Measurements from ENCODE around the gene SUSD1.
"Not testable (repeated sequence)": the region's sequence is repeated elsewhere in the genome, so short reads cannot be mapped to it uniquely, and the experiment has no call there.

SUSD1 gene

GRCh38 chr9:112174222-112174964 lies 704 bp downstream of the SUSD1 start:
- in situ Hi-C loops (cut with MboI; ENCODE audit: low sequenced_read_pairs) = no loop called here

- in situ Hi-C loops (cut with MboI; ENCODE audit: low sequenced_read_pairs) = no loop called here
These were observed 1.4 kb downstream of the SUSD1 start for GRCh38 chr9:112173489-112174221.

GRCh38 chr9:112170968-112171367 lies 4.1 kb downstream of the SUSD1 start:
- in situ Hi-C loops (cut with MboI; ENCODE audit: low sequenced_read_pairs) = no loop called here

- in situ Hi-C loops (cut with MboI; ENCODE audit: low sequenced_read_pairs) = no loop called here
These were observed 4.9 kb downstream of the SUSD1 start for GRCh38 chr9:112170235-112170634.

GRCh38 chr9:112169368-112169767 lies 5.7 kb downstream of the SUSD1 start:
- in situ Hi-C loops (cut with MboI; ENCODE audit: low sequenced_read_pairs) = no loop called here

GRCh38 chr9:112168197-112168596 lies 6.9 kb downstream of the SUSD1 start:
- in situ Hi-C loops (cut with MboI; ENCODE audit: low sequenced_read_pairs) = no loop called here

GRCh38 chr9:112166176-112167140 lies 8.6 kb downstream of the SUSD1 start:
- in situ Hi-C loops (cut with MboI; ENCODE audit: low sequenced_read_pairs) = no loop called here

- in situ Hi-C loops (cut with MboI; ENCODE audit: low sequenced_read_pairs) = no loop called here
These were observed 12.3 kb downstream of the SUSD1 start for GRCh38 chr9:112162621-112163413.

- in situ Hi-C loops (cut with MboI; ENCODE audit: low sequenced_read_pairs) = no loop called here
These were observed 15.3 kb downstream of the SUSD1 start for GRCh38 chr9:112159781-112160180.

GRCh38 chr9:112158656-112159367 lies 16.3 kb downstream of the SUSD1 start:
- in situ Hi-C loops (cut with MboI; ENCODE audit: low sequenced_read_pairs) = no loop called here

- in situ Hi-C loops (cut with MboI; ENCODE audit: low sequenced_read_pairs) = no loop called here
These were observed 17.1 kb downstream of the SUSD1 start for GRCh38 chr9:112157961-112158360.

GRCh38 chr9:112157087-112157486 lies 18.0 kb downstream of the SUSD1 start:
- in situ Hi-C loops (cut with MboI; ENCODE audit: low sequenced_read_pairs) = no loop called here

GRCh38 chr9:112149211-112149610 lies 25.9 kb downstream of the SUSD1 start:
- in situ Hi-C loops (cut with MboI; ENCODE audit: low sequenced_read_pairs) = no loop called here

GRCh38 chr9:112145886-112146285 lies 29.2 kb downstream of the SUSD1 start:
- in situ Hi-C loops (cut with MboI; ENCODE audit: low sequenced_read_pairs) = no loop called here

- in situ Hi-C loops (cut with MboI; ENCODE audit: low sequenced_read_pairs) = no loop called here
These were observed 30.3 kb downstream of the SUSD1 start for GRCh38 chr9:112144807-112145206.

- in situ Hi-C loops (cut with MboI; ENCODE audit: low sequenced_read_pairs) = no loop called here
These were observed 32.7 kb downstream of the SUSD1 start for GRCh38 chr9:112142420-112142819.

- in situ Hi-C loops (cut with MboI; ENCODE audit: low sequenced_read_pairs) = no loop called here
These were observed 34.2 kb downstream of the SUSD1 start for GRCh38 chr9:112140936-112141335.

GRCh38 chr9:112137066-112137465 lies 38.0 kb downstream of the SUSD1 start:
- in situ Hi-C loops (cut with MboI; ENCODE audit: low sequenced_read_pairs) = no loop called here

- in situ Hi-C loops (cut with MboI; ENCODE audit: low sequenced_read_pairs) = no loop called here
These were observed 39.4 kb downstream of the SUSD1 start for GRCh38 chr9:112135706-112136105.

- in situ Hi-C loops (cut with MboI; ENCODE audit: low sequenced_read_pairs) = not testable (repeated sequence)
These were observed 41.3 kb downstream of the SUSD1 start for GRCh38 chr9:112133806-112134205.
